IPS DF 4.7 (cell line): ENCODE results near the gene COX7B.
"Not testable (repeated sequence)": the region's sequence is repeated elsewhere in the genome, so short reads cannot be mapped to it uniquely, and the experiment has no call there.

ENCODE experiments used
- DNase-seq: peaks from one replicate; pipeline ENCODE4 v3.0.0-alpha.2; 2013; ENCODE audit warnings: low spot score; ENCODE audit errors: extremely low read depth

Gene COX7B

GRCh38 chrX:77945031-77945430 lies 45.8 kb downstream of the COX7B start:
- not testable (repeated sequence) for DNase-seq

GRCh38 chrX:77945910-77946545 lies 46.8 kb downstream of the COX7B start:
- DNase-seq: no peak

- DNase-seq: no peak
These were observed 47.3 kb downstream of the COX7B start for GRCh38 chrX:77946571-77946970.

GRCh38 chrX:77949840-77950239 lies 50.6 kb downstream of the COX7B start:
- DNase-seq: no peak

- DNase-seq: no peak
These were observed 52.9 kb downstream of the COX7B start for GRCh38 chrX:77952173-77952572.

GRCh38 chrX:77953302-77953701 lies 54.0 kb downstream of the COX7B start:
- DNase-seq: no peak

- no peak for DNase-seq
These were observed 54.4 kb downstream of the COX7B start for GRCh38 chrX:77953708-77954107.
